H1 (cell line): ENCODE results near the gene DOHH. TPM values are rescaled to one million over a fixed set of nuclear protein-coding genes. Genes with fewer than 3 reads are reported as not detected.

ENCODE experiments used
- CTCF ChIA-PET: fragments of 300-600 bp; sonication (Branson Sonifier 250); formaldehyde crosslinking; loops from one replicate; lab custom pipeline; 2021; ENCODE audit not compliant: partially characterized antibody; lab: Charles Lee
- POLR2A ChIA-PET: fragments of 300-600 bp; sonication (Branson Sonifier 250); formaldehyde crosslinking; loops from one replicate; lab custom pipeline; 2021; ENCODE audit warnings: inconsistent platforms; ENCODE audit not compliant: partially characterized antibody; lab: Charles Lee
- DNase-seq, 2 experiments: peaks; one replicate each; pipeline versions ENCODE4 v3.0.0 to v3.0.0-alpha.2; 2010 to 2022; ENCODE audit warnings: low spot score in 2 of 2, low read depth in 1 of 2, mixed read lengths in 1 of 2
- FAIRE-seq: peaks from 2 replicates; lab custom pipeline; 2011; peaks lifted over from hg19 to GRCh38; lab: Jason Lieb, UNC
- H2AFZ ChIP-seq: 2 replicates; pipeline ENCODE4 v1.8.1; 2012; ENCODE audit warnings: low read length, inconsistent platforms
- H2AK5ac ChIP-seq: 2 replicates; pipeline ENCODE4 v1.6.1; 2013; ENCODE audit warnings: low read depth, low read length
- H2BK120ac ChIP-seq: replicated peaks from 2 replicates; pipeline ENCODE3; 2013; ENCODE audit warnings: low read depth, low read length, inconsistent platforms
- H2BK12ac ChIP-seq: 2 replicates; pipeline ENCODE4 v1.6.1; 2013; ENCODE audit warnings: low read depth, low read length
- H2BK15ac ChIP-seq: 2 replicates; pipeline ENCODE4 v1.6.1; 2013; ENCODE audit warnings: low read length
- H2BK20ac ChIP-seq: 2 replicates; pipeline ENCODE4 v1.6.1; 2013; ENCODE audit warnings: low read length
- H2BK5ac ChIP-seq: 2 replicates; pipeline ENCODE4 v1.6.1; 2013; ENCODE audit warnings: low read depth, low read length
- H3K14ac ChIP-seq: 2 replicates; pipeline ENCODE4 v1.6.1; 2013; ENCODE audit warnings: inconsistent platforms; ENCODE audit not compliant: insufficient read length
- H3K18ac ChIP-seq: 2 replicates; pipeline ENCODE4 v1.6.1; 2013; ENCODE audit warnings: low read length; ENCODE audit errors: extremely low read depth
- H3K23ac ChIP-seq: 2 replicates; pipeline ENCODE4 v1.6.1; 2013; ENCODE audit warnings: inconsistent platforms; ENCODE audit not compliant: insufficient read length
- H3K23me2 ChIP-seq: 2 replicates; pipeline ENCODE4 v1.6.1; 2013; ENCODE audit warnings: low read depth, low read length
- H3K27ac ChIP-seq: 2 replicates; pipeline ENCODE4 v1.6.1; 2011; ENCODE audit warnings: low read depth, low read length, inconsistent platforms
- H3K27me3 ChIP-seq, 4 experiments: replicated peaks in 1 of 4; 1 replicate in 1 of 4; 2 replicates in 3 of 4; pipeline versions ENCODE4 v1.6.1 to v1.8.1; 2011 to 2013; ENCODE audit warnings: low read length in 3 of 4, mild to moderate bottlenecking in 3 of 4, inconsistent platforms in 2 of 4, mixed read lengths in 2 of 4, moderate library complexity in 1 of 4; ENCODE audit not compliant: control insufficient read depth in 3 of 4, insufficient read depth in 3 of 4; ENCODE audit errors: extremely low read depth in 1 of 4
- H3K36me3 ChIP-seq, 4 experiments: 2 replicates each; pipeline versions ENCODE4 v1.6.1 to v1.8.1; 2011 to 2013; ENCODE audit warnings: mild to moderate bottlenecking in 4 of 4, low read length in 3 of 4, moderate library complexity in 2 of 4, control low read depth in 1 of 4, inconsistent platforms in 1 of 4; ENCODE audit not compliant: insufficient read depth in 4 of 4, control insufficient read depth in 2 of 4
- H3K4ac ChIP-seq: replicated peaks from 2 replicates; pipeline ENCODE3; 2013; ENCODE audit warnings: low read length, low read depth, mixed read lengths, inconsistent platforms; ENCODE audit not compliant: insufficient read length
- H3K4me1 ChIP-seq, 4 experiments: replicated peaks in 1 of 4; 1 replicate in 1 of 4; 2 replicates in 3 of 4; pipeline versions ENCODE4 v1.6.1 to v1.8.1; 2011 to 2013; ENCODE audit warnings: low read length in 3 of 4, inconsistent platforms in 2 of 4, mixed read lengths in 1 of 4; ENCODE audit not compliant: insufficient read depth in 4 of 4, control insufficient read depth in 3 of 4
- H3K4me2 ChIP-seq, 2 experiments: 2 replicates each; pipeline versions ENCODE4 v1.6.1 to v1.8.1; 2011 to 2013; ENCODE audit warnings: low read depth in 2 of 2, low read length in 2 of 2, control low read depth in 1 of 2, inconsistent platforms in 1 of 2, mild to moderate bottlenecking in 1 of 2; ENCODE audit not compliant: insufficient read depth in 1 of 2
- H3K4me3 ChIP-seq, 4 experiments: fragments of 200-600, 300-600 bp in 1 of 4; sonication (generic), shearing (Covaris generic), sonication (Bioruptor Twin) in 1 of 4; 2 replicates each; pipeline versions ENCODE4 v1.5.1 to v1.8.1; 2011 to 2016; ENCODE audit warnings: low read length in 4 of 4, low read depth in 3 of 4, control low read depth in 2 of 4, inconsistent platforms in 2 of 4, mild to moderate bottlenecking in 2 of 4, mixed read lengths in 1 of 4, moderate library complexity in 1 of 4; ENCODE audit not compliant: insufficient read depth in 2 of 4; ENCODE audit errors: extremely low read depth in 1 of 4
- H3K56ac ChIP-seq: replicated peaks from 2 replicates; pipeline ENCODE3; 2013; ENCODE audit warnings: low read depth, mild to moderate bottlenecking, mixed read lengths, low read length, inconsistent platforms; ENCODE audit not compliant: insufficient read length
- H3K79me1 ChIP-seq: 2 replicates; pipeline ENCODE4 v1.6.1; 2013; ENCODE audit warnings: low read depth, low read length, control low read depth
- H3K79me2 ChIP-seq, 2 experiments: 2 replicates each; pipeline versions ENCODE4 v1.6.1 to v1.8.1; 2012 to 2013; ENCODE audit warnings: low read length in 2 of 2, mild to moderate bottlenecking in 2 of 2, inconsistent platforms in 1 of 2; ENCODE audit not compliant: insufficient read depth in 2 of 2, control insufficient read depth in 1 of 2
- H3K9ac ChIP-seq, 4 experiments: replicated peaks in 1 of 4; 1 replicate in 1 of 4; 2 replicates in 3 of 4; pipeline versions ENCODE4 v1.6.1 to v1.8.1; 2011 to 2013; ENCODE audit warnings: low read depth in 3 of 4, low read length in 3 of 4, control low read depth in 2 of 4, mild to moderate bottlenecking in 2 of 4, moderate library complexity in 2 of 4, inconsistent platforms in 1 of 4; ENCODE audit errors: extremely low read depth in 1 of 4
- H3K9me3 ChIP-seq, 2 experiments: 2 replicates each; pipeline versions ENCODE4 v1.6.1 to v1.8.1; 2012 to 2013; ENCODE audit warnings: mild to moderate bottlenecking in 2 of 2, moderate library complexity in 2 of 2, control low read depth in 1 of 2, inconsistent platforms in 1 of 2, low read depth in 1 of 2, low read length in 1 of 2, mixed read lengths in 1 of 2; ENCODE audit not compliant: insufficient read depth in 2 of 2
- H4K20me1 ChIP-seq, 2 experiments: replicated peaks in 1 of 2; 2 replicates each; pipeline versions ENCODE3 to v1.8.1; 2011 to 2013; ENCODE audit warnings: inconsistent platforms in 2 of 2, low read length in 2 of 2, mild to moderate bottlenecking in 1 of 2; ENCODE audit not compliant: insufficient read depth in 2 of 2, control insufficient read depth in 1 of 2
- H4K5ac ChIP-seq: 2 replicates; pipeline ENCODE4 v1.6.1; 2013; ENCODE audit warnings: low read length, low read depth, mixed read lengths, inconsistent platforms; ENCODE audit not compliant: insufficient read length
- H4K8ac ChIP-seq: 2 replicates; pipeline ENCODE4 v1.8.0; 2013; ENCODE audit warnings: mild to moderate bottlenecking, moderate library complexity, low read length, inconsistent platforms; ENCODE audit not compliant: insufficient read depth; ENCODE audit errors: extremely low read depth
- H4K91ac ChIP-seq: replicated peaks from 2 replicates; pipeline ENCODE3; 2013; ENCODE audit warnings: low read length, mixed read lengths, inconsistent platforms; ENCODE audit not compliant: insufficient read length
- BACH1 ChIP-seq: IDR thresholded peaks from 2 replicates; pipeline ENCODE4 v1.6.1; 2012; ENCODE audit warnings: low read length, improper control_type of control experiment
- BCL11A ChIP-seq, 2 experiments: IDR thresholded peaks; one replicate each; pipeline ENCODE4 v1.6.1; 2011; ENCODE audit warnings: low read depth in 2 of 2, low read length in 2 of 2, mild to moderate bottlenecking in 2 of 2
- BRCA1 ChIP-seq: IDR thresholded peaks from 2 replicates; pipeline ENCODE4 v1.6.1; 2012; ENCODE audit warnings: low read depth, low read length, improper control_type of control experiment
- GABPA ChIP-seq: IDR thresholded peaks from 2 replicates; pipeline ENCODE4 v1.6.1; 2011; ENCODE audit warnings: mild to moderate bottlenecking, low read length, moderate library complexity, borderline replicate concordance; ENCODE audit not compliant: insufficient read depth
- HDAC6 ChIP-seq: IDR thresholded peaks from one replicate; pipeline ENCODE4 v1.7.1; 2012; ENCODE audit warnings: low read depth, mild to moderate bottlenecking, inconsistent platforms, low read length, moderate library complexity
- JUN ChIP-seq: IDR thresholded peaks from 2 replicates; pipeline ENCODE4 v1.6.1; 2011; ENCODE audit warnings: low read depth, mild to moderate bottlenecking, improper control_type of control experiment, low read length
- NANOG ChIP-seq: IDR thresholded peaks from 2 replicates; pipeline ENCODE4 v1.6.1; 2011; ENCODE audit warnings: low read length, low read depth, mild to moderate bottlenecking, inconsistent platforms; ENCODE audit not compliant: insufficient read depth, poor library complexity, severe bottlenecking
- RBBP5 ChIP-seq: IDR thresholded peaks from 2 replicates; pipeline ENCODE4 v1.7.1; 2012; ENCODE audit warnings: low read depth, mild to moderate bottlenecking, inconsistent platforms, low read length, moderate library complexity, borderline replicate concordance
- SIN3A ChIP-seq, 2 experiments: IDR thresholded peaks in 1 of 2; conservative IDR thresholded peaks in 1 of 2; 2 replicates each; pipeline ENCODE4 v1.6.1; 2011 to 2012; ENCODE audit warnings: low read length in 2 of 2, improper control_type of control experiment in 1 of 2, low read depth in 1 of 2, mild to moderate bottlenecking in 1 of 2
- SP4 ChIP-seq: IDR thresholded peaks from 2 replicates; pipeline ENCODE4 v1.6.1; 2012; ENCODE audit warnings: low read length, inconsistent platforms
- SRF ChIP-seq: IDR thresholded peaks from 2 replicates; pipeline ENCODE4 v1.6.1; 2011; ENCODE audit warnings: mild to moderate bottlenecking, low read depth, low read length, moderate library complexity
- SUZ12 ChIP-seq: fragments of 200-600 bp; sonication (generic); IDR thresholded peaks from 2 replicates; pipeline ENCODE4 v1.6.1; 2012; ENCODE audit warnings: mild to moderate bottlenecking, inconsistent platforms, low read length, moderate library complexity, mixed read lengths
- TCF12 ChIP-seq: IDR thresholded peaks from 2 replicates; pipeline ENCODE4 v1.6.1; 2011; ENCODE audit warnings: low read depth, mild to moderate bottlenecking, low read length
- WGBS, 2 experiments: shearing (Covaris generic) in 1 of 2; methylation state at CpG; one replicate each; pipeline versions ENCODE4 v1.1.6 to v1.1.7; 2013 to 2015; ENCODE audit warnings: low lambda C conversion rate in 2 of 2, mixed read lengths in 2 of 2, inconsistent platforms in 1 of 2, low coverage in 1 of 2, missing lambda C conversion rate in 1 of 2; ENCODE audit not compliant: insufficient replicate concordance in 2 of 2, insufficient coverage in 1 of 2, insufficient read length in 1 of 2; ENCODE audit errors: extremely low coverage in 1 of 2, missing lambda C conversion rate in 1 of 2; 5-methylcytosine and 5-hydroxymethylcytosine counted together
- polyA plus RNA-seq, 7 experiments: library from polyadenylated mRNA; depleted of rRNA in 3 of 7; stranded (reverse) in 5 of 7; unstranded in 2 of 7; fragments of >200 nt in 5 of 7; fragments of 200-250 nt in 2 of 7; gene quantifications; 1 replicate in 5 of 7; 2 replicates in 1 of 7; 4 replicates in 1 of 7; pipeline versions ENCODE4 v1.2.1 to v1.2.3, GENCODE V29; 2011 to 2013; ENCODE audit warnings: missing spikeins in 2 of 7, mixed read lengths in 2 of 7
- total RNA-seq: library from RNA; stranded (reverse); fragmentation: NEBNext Ultra II Directional; extraction: Animal tissue kit (Norgen Biotek cat#: 25700); gene quantifications from 2 replicates; pipeline ENCODE4 v1.2.1, GENCODE V29; 2021

The DOHH gene
- total and polyA plus RNA-seq, 2 of the 8 experiments (the other 6 are each of a cell fraction or from before 2014, with no cell fraction given) = 7.3 to 17.7 TPM

DNA sequence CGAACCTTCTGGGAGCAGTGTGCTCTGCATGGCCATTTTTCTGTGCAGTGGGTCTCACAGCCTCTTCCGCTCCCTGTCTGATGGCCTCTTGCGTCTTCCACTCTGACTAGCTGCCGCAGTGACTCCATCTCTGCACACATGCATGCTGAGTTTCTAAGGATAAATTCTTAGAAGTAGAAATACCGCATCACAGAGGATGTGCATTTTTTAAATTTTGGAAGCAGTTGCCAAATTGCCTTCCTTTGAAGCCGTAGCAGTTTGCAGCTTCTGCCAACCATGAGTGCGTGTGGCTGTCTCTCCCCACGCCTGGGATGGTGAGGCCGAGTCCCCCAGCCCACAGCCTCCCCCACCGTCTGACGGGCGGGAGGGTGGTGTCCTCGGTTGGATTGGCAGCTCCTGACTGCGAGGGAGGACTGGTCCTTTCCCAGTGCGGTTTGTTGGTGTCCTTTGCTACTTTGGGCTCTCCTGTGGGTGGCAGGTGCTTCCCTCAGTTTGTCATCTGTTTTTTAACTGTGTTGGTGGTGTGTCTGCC is 15.5 kb upstream of the DOHH start:
- Histone ChIP-seq H4K20me1 (peaks cover 5 to 20% of the 10 kb centered on the region in 2 experiments), H3K4ac (peak overlapping the region; percentile 21), H3K36me3 (no peaks in the 10 kb centered on the region), H3K9ac (no peak overlapping the region; a peak in 1 of 7 replicates), H3K27ac (0 out of 2 replicates have a peak overlapping the region, but pooled peaks have one; percentile 18), H3K18ac (no peak overlapping the region), H3K9me3 (no peaks in the 10 kb centered on the region), H2AFZ (no peak overlapping the region), H3K79me2 (peaks cover 0 to 76% of the 10 kb centered on the region in 2 experiments; a peak in 3 of 4 replicates), H3K4me1 (peaks cover 0 to 29% (median 20%) of the 10 kb centered on the region in 4 experiments; a peak in 6 of 7 replicates), H3K56ac (no peak overlapping the region), H2AK5ac (0 out of 2 replicates have a peak overlapping the region, but pooled peaks have one; percentile 49), H2BK120ac (no peak overlapping the region), H3K27me3 (no peaks in the 10 kb centered on the region), H4K5ac (no peak overlapping the region), H3K4me3 (no peak overlapping the region), H4K8ac (no peak overlapping the region), H3K23me2 (no peaks in the 10 kb centered on the region), H2BK20ac (no peak overlapping the region), H4K91ac (no peak overlapping the region), H3K79me1 (peaks cover 26% of the 10 kb centered on the region), H3K4me2 (no peak overlapping the region), H2BK5ac (no peak overlapping the region; the same call in none of the 2 replicates), H3K23ac (no peak overlapping the region), H3K14ac (no peak overlapping the region), H2BK15ac (0 out of 2 replicates have a peak overlapping the region, but pooled peaks have one; percentile 2), H2BK12ac (peak overlapping the region; percentile 44; the same call in 1 of the 2 replicates)
- ChIA-PET POLR2A (interaction anchor here (1.0 to 2.3 kb wide), 3 partner anchors 12 to 44 kb away, joined by 4 to 7 read pairs (median 5); no protein-coding TSS in a partner anchor), CTCF (interaction anchor here (0.5 to 5.4 kb wide), 7 partner anchors 11 to 190 kb away, joined by 3 to 28 read pairs (median 4); partner anchors contain the start of gene DOHH)
- DNase-seq (no peak), FAIRE-seq (no peak)
- WGBS, 2 experiments = 87% methylated on average over 13 of the region's 15 CpGs; no CpG with 5 or more reads in 1 of the 2 experiments
- TF ChIP-seq GABPA = no peak
- TF ChIP-seq RBBP5 = no peak
- no peak for TF ChIP-seq HDAC6
- TF ChIP-seq SRF = no peak
- no peak for TF ChIP-seq TCF12
- no peak for TF ChIP-seq SUZ12
- no peak for TF ChIP-seq BACH1
- TF ChIP-seq SIN3A (conservative IDR thresholded peaks at IDR 0.05 in 1 of 2, IDR thresholded peaks at IDR 0.05 in 1 of 2; ENCODE audit: low read depth in 1 of 2, low read length in 2 of 2) = no peak
- TF ChIP-seq BRCA1 = no peak
- no peak for TF ChIP-seq NANOG
- no peak for TF ChIP-seq JUN
- no peak for TF ChIP-seq SP4
- no peak for TF ChIP-seq BCL11A (IDR thresholded peaks at IDR 0.05; ENCODE audit: low read depth in 2 of 2, low read length in 2 of 2)
